Measurements from ENCODE around the gene WFS1.

DNA sequence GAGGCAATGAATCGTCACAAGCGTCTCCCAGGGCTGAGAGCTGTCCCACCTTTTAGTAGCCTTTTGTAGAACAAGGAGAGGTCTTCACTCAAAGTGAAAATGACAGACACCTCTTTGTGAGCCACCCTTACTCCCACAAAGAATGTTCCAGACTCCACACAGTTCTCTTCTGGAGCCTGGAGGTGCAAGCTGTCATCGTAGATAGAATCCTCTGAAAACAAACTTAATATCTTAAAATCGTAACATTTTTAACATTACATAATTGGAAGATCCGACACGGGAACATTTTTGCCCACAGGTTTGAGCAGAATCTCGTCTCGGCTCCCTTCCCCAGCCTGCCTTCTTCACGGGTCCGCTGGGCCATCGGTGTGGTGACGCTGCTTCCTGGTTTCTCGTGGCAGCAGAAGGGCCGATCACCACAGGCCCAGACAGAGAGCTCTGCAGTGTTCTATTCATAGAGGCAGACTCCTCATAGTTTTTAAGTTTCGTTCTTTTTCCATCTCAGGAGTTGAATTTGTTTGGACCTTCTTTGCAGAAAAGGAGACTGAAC lies 27.7 kb downstream of the WFS1 start:
- TF ChIP-seq FOSL1 (IDR thresholded peaks at IDR 0.05; ENCODE audit: low read depth) (no peak), SP1 (IDR thresholded peaks at IDR 0.05; ENCODE audit: low read depth) (no peak), SIN3A (IDR thresholded peaks at IDR 0.05; ENCODE audit: low read depth) (no peak), POLR2AphosphoS5 (IDR thresholded peaks at IDR 0.05; ENCODE audit: low read depth, low read length) (no peak), ZFX (IDR thresholded peaks at IDR 0.05) (no peak), ZNF274 (IDR thresholded peaks at IDR 0.05; ENCODE audit: low read depth, low read length) (no peak), POLR2A (IDR thresholded peaks at IDR 0.05; ENCODE audit: borderline replicate concordance, extremely low read depth, insufficient read depth, insufficient read length) (no peak), ELF1 (IDR thresholded peaks at IDR 0.05; ENCODE audit: borderline replicate concordance, low read depth) (no peak), CEBPB (IDR thresholded peaks at IDR 0.05; ENCODE audit: low read depth) (no peak), EZH2 (IDR thresholded peaks at IDR 0.05) (no peak)
- TF ChIP-seq, protein P1, sequence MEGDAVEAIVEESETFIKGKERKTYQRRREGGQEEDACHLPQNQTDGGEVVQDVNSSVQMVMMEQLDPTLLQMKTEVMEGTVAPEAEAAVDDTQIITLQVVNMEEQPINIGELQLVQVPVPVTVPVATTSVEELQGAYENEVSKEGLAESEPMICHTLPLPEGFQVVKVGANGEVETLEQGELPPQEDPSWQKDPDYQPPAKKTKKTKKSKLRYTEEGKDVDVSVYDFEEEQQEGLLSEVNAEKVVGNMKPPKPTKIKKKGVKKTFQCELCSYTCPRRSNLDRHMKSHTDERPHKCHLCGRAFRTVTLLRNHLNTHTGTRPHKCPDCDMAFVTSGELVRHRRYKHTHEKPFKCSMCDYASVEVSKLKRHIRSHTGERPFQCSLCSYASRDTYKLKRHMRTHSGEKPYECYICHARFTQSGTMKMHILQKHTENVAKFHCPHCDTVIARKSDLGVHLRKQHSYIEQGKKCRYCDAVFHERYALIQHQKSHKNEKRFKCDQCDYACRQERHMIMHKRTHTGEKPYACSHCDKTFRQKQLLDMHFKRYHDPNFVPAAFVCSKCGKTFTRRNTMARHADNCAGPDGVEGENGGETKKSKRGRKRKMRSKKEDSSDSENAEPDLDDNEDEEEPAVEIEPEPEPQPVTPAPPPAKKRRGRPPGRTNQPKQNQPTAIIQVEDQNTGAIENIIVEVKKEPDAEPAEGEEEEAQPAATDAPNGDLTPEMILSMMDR (IDR thresholded peaks at IDR 0.05 in 2 of 3, conservative IDR thresholded peaks at IDR 0.05 in 1 of 3; ENCODE audit: borderline replicate concordance in 1 of 3, insufficient read depth in 1 of 3, low read depth in 2 of 3, low read length in 2 of 3) = no peak
- TF ChIP-seq, protein P2, sequence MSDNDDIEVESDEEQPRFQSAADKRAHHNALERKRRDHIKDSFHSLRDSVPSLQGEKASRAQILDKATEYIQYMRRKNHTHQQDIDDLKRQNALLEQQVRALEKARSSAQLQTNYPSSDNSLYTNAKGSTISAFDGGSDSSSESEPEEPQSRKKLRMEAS (IDR thresholded peaks at IDR 0.05) = no peak
- TF ChIP-seq, protein P3, sequence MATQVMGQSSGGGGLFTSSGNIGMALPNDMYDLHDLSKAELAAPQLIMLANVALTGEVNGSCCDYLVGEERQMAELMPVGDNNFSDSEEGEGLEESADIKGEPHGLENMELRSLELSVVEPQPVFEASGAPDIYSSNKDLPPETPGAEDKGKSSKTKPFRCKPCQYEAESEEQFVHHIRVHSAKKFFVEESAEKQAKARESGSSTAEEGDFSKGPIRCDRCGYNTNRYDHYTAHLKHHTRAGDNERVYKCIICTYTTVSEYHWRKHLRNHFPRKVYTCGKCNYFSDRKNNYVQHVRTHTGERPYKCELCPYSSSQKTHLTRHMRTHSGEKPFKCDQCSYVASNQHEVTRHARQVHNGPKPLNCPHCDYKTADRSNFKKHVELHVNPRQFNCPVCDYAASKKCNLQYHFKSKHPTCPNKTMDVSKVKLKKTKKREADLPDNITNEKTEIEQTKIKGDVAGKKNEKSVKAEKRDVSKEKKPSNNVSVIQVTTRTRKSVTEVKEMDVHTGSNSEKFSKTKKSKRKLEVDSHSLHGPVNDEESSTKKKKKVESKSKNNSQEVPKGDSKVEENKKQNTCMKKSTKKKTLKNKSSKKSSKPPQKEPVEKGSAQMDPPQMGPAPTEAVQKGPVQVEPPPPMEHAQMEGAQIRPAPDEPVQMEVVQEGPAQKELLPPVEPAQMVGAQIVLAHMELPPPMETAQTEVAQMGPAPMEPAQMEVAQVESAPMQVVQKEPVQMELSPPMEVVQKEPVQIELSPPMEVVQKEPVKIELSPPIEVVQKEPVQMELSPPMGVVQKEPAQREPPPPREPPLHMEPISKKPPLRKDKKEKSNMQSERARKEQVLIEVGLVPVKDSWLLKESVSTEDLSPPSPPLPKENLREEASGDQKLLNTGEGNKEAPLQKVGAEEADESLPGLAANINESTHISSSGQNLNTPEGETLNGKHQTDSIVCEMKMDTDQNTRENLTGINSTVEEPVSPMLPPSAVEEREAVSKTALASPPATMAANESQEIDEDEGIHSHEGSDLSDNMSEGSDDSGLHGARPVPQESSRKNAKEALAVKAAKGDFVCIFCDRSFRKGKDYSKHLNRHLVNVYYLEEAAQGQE (IDR thresholded peaks at IDR 0.05; ENCODE audit: low read depth) = no peak

Data from HCT116 (cell line).